Eye (tissue), 1 donor: ENCODE measurements around the gene DGCR8.
A peak's percentile ranks its signal among the peaks of the same experiment; 100 is the strongest.
"Not testable (repeated sequence)": the region's sequence is repeated elsewhere in the genome, so short reads cannot be mapped to it uniquely, and the experiment has no call there.

ENCODE experiments used
- DNase-seq: peaks from one replicate; pipeline ENCODE4 v3.0.0-alpha.2; 2015

DGCR8 gene

DNA sequence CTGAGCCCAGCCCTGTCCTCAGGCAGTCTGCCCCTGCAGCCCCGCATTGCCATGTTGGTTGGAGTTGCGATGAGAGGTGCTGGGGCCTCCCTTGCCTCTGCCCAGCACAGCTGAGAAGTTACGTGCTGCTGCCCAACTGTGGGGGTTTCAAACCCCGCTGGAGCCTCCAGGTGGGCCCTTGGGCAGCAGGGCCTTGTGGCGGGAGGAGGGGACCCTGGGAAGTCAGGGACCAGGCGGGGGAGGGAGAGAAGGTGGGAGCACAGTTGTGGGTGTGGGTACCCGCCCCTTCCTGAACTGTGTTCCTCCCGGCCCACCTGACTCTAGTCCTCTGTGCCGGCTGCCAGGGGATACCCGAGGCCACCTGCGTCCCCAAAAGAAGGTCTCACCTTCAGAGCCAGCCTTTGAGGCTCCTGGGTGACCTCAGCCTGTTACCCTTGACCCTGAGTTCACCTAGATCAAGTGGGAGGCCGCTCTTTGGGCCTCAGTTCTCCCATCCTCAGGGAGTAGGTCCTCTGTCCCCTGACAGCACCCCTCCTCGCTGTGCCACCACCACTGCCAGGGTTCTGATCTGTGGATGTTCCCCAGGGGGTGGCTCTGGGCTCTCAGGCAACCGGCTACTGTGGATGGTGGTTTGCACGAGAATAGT lies 78.5 kb downstream of the DGCR8 start:
- no peak for DNase-seq

- DNase-seq: peak; percentile 76
These were observed 79.0 kb downstream of the DGCR8 start for GRCh38 chr22:20159076-20159475.

DNA sequence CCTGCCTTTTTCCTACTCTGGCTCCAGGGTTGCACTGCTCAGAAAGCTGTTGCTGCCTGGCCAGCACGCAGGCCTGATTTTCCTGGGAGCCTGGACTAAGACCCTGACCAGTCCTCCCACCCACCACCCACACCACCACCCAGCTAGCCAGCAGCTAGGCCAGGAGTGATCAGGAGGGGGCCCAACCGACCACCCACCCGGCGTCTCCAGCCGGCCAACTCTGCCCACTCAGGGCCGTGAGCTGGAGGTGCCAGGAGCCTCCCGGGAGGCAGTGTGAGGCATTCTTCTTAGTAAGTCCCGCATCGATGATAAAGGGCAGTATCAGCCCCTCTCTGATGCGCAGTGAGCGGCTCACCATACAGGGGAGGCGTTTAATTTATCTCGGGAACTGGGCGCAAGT lies 79.5 kb downstream of the DGCR8 start:
- DNase-seq: not testable (repeated sequence)

DNA sequence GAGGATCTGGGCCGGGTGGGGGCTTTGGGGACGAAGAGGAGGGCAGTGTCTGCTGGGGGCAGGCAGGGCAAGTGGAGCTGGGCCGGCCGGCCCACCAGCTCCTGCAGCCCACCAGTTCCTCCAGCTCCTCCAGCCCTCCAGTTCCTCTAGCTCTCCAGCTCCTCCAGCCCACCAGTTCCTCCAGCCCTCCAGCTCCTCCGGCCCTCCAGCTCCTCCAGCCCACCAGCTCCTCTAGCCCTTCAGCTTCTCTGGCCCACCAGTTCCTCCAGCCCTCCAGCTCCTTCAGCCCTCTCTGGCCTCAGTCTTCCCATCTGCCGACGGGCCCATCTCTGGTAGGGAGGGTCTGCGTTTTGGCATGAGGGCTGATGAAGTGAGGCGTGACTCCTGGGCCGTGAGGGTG lies 80.0 kb downstream of the DGCR8 start:
- DNase-seq: no peak
